ENCODE data around the gene NFKB2. TPM values are rescaled to one million over a fixed set of nuclear protein-coding genes. Genes with fewer than 3 reads are reported as not detected.
A peak's percentile ranks its signal among the peaks of the same experiment; 100 is the strongest.

Gene NFKB2
- total RNA-seq, 1 donor = 20.3 TPM

GRCh38 chr10:102418622-102419268 lies 23.2 kb downstream of the NFKB2 start, which contains the start of gene PSD:
Gene PSD (minus strand): TSS chr10:102418785. CDS start chr10:102417038, 1,747 bp downstream.
- Histone ChIP-seq H3K9me3 (ENCODE audit: low read depth, low read length) (no peaks in the 10 kb centered on the region), H3K4me2 (ENCODE audit: insufficient read depth, low read length) (peak within 1 kb of the TSS; percentile 89), H3K4me3 (ENCODE audit: insufficient read depth, low read length) (peak within 1 kb of the TSS; percentile 78), H3K36me3 (ENCODE audit: insufficient read depth, low read length) (peaks cover 8% of the 10 kb centered on the region), H3K27me3 (ENCODE audit: insufficient read depth, low read length) (peaks cover 28% of the 10 kb centered on the region), H3K27ac (ENCODE audit: low read depth, low read length) (no peak within 1 kb of the TSS), H4K20me1 (ENCODE audit: insufficient read depth, low read length) (peaks cover 5% of the 10 kb centered on the region), H2AFZ (ENCODE audit: low read length) (no peak within 1 kb of the TSS), H3K79me2 (ENCODE audit: insufficient read depth, low read length) (peaks cover 8% of the 10 kb centered on the region), H3K4me1 (ENCODE audit: insufficient read depth, low read length) (peaks cover 20% of the 10 kb centered on the region)
- TF ChIP-seq CTCF (IDR thresholded peaks at IDR 0.05; ENCODE audit: extremely low read depth, low read depth, low read length) = no peak
- peak; percentile 43 for DNase-seq (ENCODE audit: insufficient read length, low spot score, missing footprints)

GRCh38 chr10:102419269-102420180 lies 24.0 kb downstream of the NFKB2 start:
- H3K9me3 ChIP-seq (ENCODE audit: low read depth, low read length) = no peaks in the 10 kb centered on the region
- peaks cover 26% of the 10 kb centered on the region for H3K27me3 ChIP-seq (ENCODE audit: insufficient read depth, low read length)
- peak; percentile 94 for DNase-seq (ENCODE audit: insufficient read length, low spot score, missing footprints)
- peaks cover 20% of the 10 kb centered on the region for H3K4me1 ChIP-seq (ENCODE audit: insufficient read depth, low read length)
- peaks cover 10% of the 10 kb centered on the region for H3K36me3 ChIP-seq (ENCODE audit: insufficient read depth, low read length)
- H2AFZ ChIP-seq (ENCODE audit: low read length) = peak overlapping the region; percentile 6
- H3K27ac ChIP-seq (ENCODE audit: low read depth, low read length) = no peak overlapping the region
- peak overlapping the region; percentile 78 for H3K4me3 ChIP-seq (ENCODE audit: insufficient read depth, low read length)
- peaks cover 5% of the 10 kb centered on the region for H4K20me1 ChIP-seq (ENCODE audit: insufficient read depth, low read length)
- peaks cover 8% of the 10 kb centered on the region for H3K79me2 ChIP-seq (ENCODE audit: insufficient read depth, low read length)
- no peak for TF ChIP-seq CTCF (IDR thresholded peaks at IDR 0.05; ENCODE audit: extremely low read depth, low read depth, low read length)
- peak overlapping the region; percentile 89 for H3K4me2 ChIP-seq (ENCODE audit: insufficient read depth, low read length)

- H3K4me1 ChIP-seq (ENCODE audit: insufficient read depth, low read length) = peaks cover 20% of the 10 kb centered on the region
- H4K20me1 ChIP-seq (ENCODE audit: insufficient read depth, low read length) = peaks cover 5% of the 10 kb centered on the region
- DNase-seq (ENCODE audit: insufficient read length, low spot score, missing footprints) = peak; percentile 83
- H3K4me3 ChIP-seq (ENCODE audit: insufficient read depth, low read length) = peak overlapping the region; percentile 78
- peak overlapping the region; percentile 49 for H3K27ac ChIP-seq (ENCODE audit: low read depth, low read length)
- no peak for TF ChIP-seq CTCF (IDR thresholded peaks at IDR 0.05; ENCODE audit: extremely low read depth, low read depth, low read length)
- H3K27me3 ChIP-seq (ENCODE audit: insufficient read depth, low read length) = peaks cover 21% of the 10 kb centered on the region
- peak overlapping the region; percentile 89 for H3K4me2 ChIP-seq (ENCODE audit: insufficient read depth, low read length)
- no peaks in the 10 kb centered on the region for H3K9me3 ChIP-seq (ENCODE audit: low read depth, low read length)
- H3K36me3 ChIP-seq (ENCODE audit: insufficient read depth, low read length) = peaks cover 10% of the 10 kb centered on the region
- peaks cover 8% of the 10 kb centered on the region for H3K79me2 ChIP-seq (ENCODE audit: insufficient read depth, low read length)
- peak overlapping the region; percentile 95 for H2AFZ ChIP-seq (ENCODE audit: low read length)
Measured at GRCh38 chr10:102420181-102420713, 24.7 kb downstream of the NFKB2 start.

Data from osteoblast (primary cell).